ENCODE measurements around the gene CTSC.
"Not testable (repeated sequence)": the region's sequence is repeated elsewhere in the genome, so short reads cannot be mapped to it uniquely, and the experiment has no call there.

The CTSC gene

GRCh38 chr11:88284336-88285050, 53.0 kb downstream of the CTSC start:
- DNase-seq (ENCODE audit: low read depth in 1 of 2, low spot score in 1 of 2), result no peak

DNA sequence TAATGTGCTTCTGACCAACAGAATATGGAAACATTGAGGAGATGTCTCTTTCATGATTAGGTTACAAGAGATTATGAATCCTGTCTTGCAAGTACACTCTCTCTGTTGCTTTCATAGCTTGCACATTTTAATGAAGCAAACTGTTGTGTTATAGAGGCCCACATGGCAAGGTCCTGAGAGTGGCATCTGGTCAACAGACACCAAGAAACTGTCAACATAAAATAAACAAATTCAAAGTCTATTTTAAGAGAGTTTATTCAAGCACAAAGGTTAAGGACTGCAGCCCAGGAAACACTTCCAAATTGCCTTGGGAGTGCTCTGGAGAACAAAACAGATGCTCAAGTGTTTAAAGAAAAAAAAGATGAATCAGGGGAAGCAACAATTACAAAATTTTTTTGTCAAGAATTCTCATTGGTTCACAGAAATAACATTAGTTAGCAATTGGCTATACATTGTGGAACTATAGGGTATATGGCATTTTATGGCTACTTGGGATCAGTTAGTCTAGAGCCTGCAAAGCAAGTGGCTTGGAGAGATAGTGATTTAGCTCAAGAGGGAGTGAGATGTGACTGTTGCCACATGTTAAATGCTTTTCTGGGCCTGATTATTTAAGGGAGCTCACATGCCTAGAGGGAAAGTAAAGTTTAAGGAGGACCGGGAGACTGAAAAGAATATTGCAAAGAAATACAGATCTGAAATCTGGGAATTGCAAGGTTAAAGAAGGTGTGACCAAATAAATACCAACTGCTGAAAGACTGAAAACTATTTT, 54.6 kb downstream of the CTSC start:
- no peak for DNase-seq (ENCODE audit: low read depth in 1 of 2, low spot score in 1 of 2)

DNA sequence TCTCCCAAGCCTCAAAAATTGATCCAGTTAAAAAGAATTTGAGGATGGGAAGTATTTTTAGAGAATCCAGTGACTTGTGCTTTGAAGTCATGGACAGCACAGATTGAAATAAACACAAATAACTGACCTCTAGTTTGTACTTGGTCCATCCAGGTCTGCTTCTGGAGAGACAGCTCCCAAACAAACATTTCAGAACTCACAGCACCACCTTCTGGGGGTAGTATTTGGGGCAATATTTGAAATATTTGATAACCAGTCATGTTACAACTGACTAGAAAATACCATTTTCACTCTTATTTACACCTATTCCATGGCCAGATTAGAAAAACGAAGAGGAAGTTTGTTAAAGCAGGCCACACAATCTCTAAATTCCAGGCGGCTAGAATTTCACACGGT, 56.2 kb downstream of the CTSC start:
- DNase-seq (ENCODE audit: low read depth in 1 of 2, low spot score in 1 of 2), result no peak

DNA sequence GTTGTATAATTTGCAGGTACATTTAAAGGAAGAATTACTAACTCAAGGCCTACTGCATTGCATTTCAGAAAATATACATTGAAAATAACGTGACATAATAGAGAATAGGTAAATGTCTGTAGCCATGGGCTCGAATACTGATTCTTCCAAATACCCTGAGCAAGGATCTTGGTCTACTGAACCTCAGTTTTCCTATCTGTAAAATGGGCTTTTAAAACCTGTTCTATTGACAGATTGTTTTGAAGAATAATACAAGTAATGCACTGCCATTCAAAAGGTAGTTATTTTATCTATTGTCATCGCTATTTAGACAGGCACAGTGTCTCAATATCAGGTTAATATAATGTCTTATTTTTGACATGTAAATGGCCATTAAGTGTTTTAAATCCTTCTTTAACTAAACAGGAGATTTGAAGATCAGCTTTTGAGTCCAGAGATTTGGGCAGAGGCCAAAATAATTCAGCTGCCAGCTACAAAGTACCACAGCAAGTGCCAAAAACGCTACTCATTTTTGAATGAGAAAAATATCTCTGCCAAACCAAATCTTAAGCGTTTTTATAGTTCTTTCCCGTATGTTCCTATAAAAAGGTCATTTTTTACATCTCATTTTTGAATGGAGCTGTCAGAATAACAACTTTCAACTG, 56.7 kb downstream of the CTSC start:
- no peak for DNase-seq (ENCODE audit: low read depth in 1 of 2, low spot score in 1 of 2)

- DNase-seq (ENCODE audit: low read depth in 1 of 2, low spot score in 1 of 2), result no peak
Measured at GRCh38 chr11:88277349-88277915, 60.1 kb downstream of the CTSC start.

DNA sequence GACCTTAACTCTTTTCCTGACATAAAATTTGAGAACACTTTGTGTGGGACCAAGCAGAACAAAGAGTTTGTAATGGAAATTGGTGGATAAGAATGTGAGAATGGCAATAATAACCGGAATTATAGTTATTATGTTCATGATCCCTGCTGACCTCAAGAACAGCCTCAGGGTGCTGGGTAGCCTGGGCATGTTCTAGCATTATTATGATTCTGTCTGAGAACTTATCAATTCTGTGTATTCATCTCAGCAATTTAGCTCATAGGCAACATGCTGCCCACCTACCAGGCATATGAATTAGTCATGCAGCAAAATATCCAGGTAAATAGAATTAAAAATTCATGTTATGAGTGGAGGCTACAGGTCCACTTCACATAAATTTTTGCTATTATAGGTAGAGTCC, 61.9 kb downstream of the CTSC start:
- no peak for DNase-seq (ENCODE audit: low read depth in 1 of 2, low spot score in 1 of 2)

- no peak for DNase-seq (ENCODE audit: low read depth in 1 of 2, low spot score in 1 of 2)
Measured at GRCh38 chr11:88266919-88267318, 70.6 kb downstream of the CTSC start.

GRCh38 chr11:88266157-88266556, 71.4 kb downstream of the CTSC start:
- no peak for DNase-seq (ENCODE audit: low read depth in 1 of 2, low spot score in 1 of 2)

GRCh38 chr11:88259431-88259830, 78.1 kb downstream of the CTSC start:
- no peak for DNase-seq (ENCODE audit: low read depth in 1 of 2, low spot score in 1 of 2)

DNA sequence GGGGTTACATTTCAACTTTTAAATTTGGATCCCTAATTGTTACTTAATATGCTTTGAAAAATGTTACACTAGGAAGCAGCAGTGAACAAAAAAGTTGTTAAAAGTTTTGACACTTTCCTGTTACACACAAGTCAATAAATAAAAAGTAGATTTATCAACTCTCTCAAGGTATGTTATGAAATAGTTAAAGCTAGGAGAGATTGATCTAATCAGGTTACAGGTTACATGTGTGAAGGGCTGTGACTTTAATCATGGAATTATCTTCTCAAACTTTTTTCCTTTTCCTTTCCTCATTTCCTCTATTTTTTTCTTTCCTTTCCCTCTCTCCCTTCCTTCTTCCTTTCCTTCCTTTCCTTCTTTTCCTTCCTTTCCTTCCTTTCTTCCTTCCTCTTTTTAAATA, 85.3 kb downstream of the CTSC start:
- no peak for DNase-seq (ENCODE audit: low read depth in 1 of 2, low spot score in 1 of 2)

- no peak for DNase-seq (ENCODE audit: low read depth in 1 of 2, low spot score in 1 of 2)
Measured at GRCh38 chr11:88250566-88251242, 86.8 kb downstream of the CTSC start.

- no peak for DNase-seq (ENCODE audit: low read depth in 1 of 2, low spot score in 1 of 2)
Measured at GRCh38 chr11:88249706-88250105, 87.8 kb downstream of the CTSC start.

DNA sequence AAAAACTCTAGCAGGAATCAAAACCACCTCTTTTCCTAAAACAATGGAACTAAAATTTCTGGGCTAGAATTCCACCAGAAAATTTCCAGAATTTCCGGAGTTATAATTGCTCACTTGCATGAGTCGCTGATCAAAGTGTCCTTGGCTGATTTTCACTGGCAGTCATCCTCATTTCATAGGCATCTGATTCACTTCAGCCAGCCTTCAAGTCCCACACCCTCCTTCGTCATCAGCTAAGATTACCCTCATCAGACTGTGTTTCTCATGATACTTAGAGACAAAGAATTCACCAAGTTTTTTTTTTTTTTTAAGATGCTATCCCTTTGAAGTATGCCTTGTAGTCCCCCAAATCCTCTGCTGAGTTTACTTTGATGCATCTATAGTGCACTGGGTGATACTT, 90.8 kb downstream of the CTSC start:
- no peak for DNase-seq (ENCODE audit: low read depth in 1 of 2, low spot score in 1 of 2)

GRCh38 chr11:88245576-88245975, 92.0 kb downstream of the CTSC start:
- not testable (repeated sequence) for DNase-seq (ENCODE audit: low read depth in 1 of 2, low spot score in 1 of 2)

All from stimulated activated CD4-positive, alpha-beta T cell treated with anti-CD3 and anti-CD28 coated beads, Interleukin-15, amount 100 ng/mL, for 1 hour (primary cell).